Prostate gland (tissue), 2 donors: Measurements from ENCODE around the gene ZDBF2.

Experiments
- POLR2A ChIP-seq: fragments of 450-650 bp; IDR thresholded peaks from one replicate; pipeline ENCODE4 v1.6.1; 2016; ENCODE audit warnings: antibody characterized with exemption, mild to moderate bottlenecking
- POLR2AphosphoS5 ChIP-seq: sonication (generic); formaldehyde crosslinking; IDR thresholded peaks from one replicate; pipeline ENCODE4 v1.6.1; 2017; ENCODE audit warnings: antibody characterized with exemption
- TF ChIP-seq, protein P1 (sequence below), 4 experiments: fragments of 200-600 bp in 2 of 4; fragments of 450-650 bp in 2 of 4; sonication (generic) in 2 of 4; IDR thresholded peaks; 1 replicate in 3 of 4; 2 replicates in 1 of 4; pipeline ENCODE4 v1.5.1; 2016 to 2019; ENCODE audit warnings: antibody characterized with exemption in 4 of 4, mild to moderate bottlenecking in 2 of 4, moderate library complexity in 2 of 4

DNA sequence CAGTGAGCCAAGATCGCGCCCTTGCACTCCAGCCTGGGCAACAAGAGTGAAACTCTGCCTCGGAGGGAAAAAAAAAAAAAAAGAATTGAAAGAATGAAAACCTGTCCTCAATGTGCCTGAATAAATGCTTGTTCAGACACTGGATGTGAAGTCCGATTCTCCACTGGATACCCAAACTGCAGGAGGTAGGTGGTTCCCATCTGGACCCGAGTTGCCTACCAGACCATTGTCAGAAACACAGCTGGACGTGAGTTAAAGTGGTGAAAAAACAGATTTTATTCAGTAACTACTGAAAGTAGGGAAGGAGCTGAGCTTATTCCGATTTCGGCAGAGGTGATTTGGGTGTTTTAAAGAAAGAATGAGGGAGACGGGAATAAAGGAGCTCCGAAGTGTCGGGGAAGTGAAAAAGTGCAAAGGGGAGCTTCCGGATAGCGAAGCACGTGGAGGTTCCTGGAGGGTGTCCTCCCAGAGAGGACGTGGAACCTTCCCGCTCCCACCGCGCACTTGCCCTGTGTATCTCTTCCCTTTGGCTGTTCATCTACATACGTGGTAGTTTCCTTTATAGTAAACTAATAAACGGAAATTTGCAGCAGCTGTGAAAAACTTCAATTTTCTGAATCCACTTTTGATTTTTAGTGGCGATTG is 10.4 kb upstream of the ZDBF2 start:
- TF ChIP-seq, protein P1, sequence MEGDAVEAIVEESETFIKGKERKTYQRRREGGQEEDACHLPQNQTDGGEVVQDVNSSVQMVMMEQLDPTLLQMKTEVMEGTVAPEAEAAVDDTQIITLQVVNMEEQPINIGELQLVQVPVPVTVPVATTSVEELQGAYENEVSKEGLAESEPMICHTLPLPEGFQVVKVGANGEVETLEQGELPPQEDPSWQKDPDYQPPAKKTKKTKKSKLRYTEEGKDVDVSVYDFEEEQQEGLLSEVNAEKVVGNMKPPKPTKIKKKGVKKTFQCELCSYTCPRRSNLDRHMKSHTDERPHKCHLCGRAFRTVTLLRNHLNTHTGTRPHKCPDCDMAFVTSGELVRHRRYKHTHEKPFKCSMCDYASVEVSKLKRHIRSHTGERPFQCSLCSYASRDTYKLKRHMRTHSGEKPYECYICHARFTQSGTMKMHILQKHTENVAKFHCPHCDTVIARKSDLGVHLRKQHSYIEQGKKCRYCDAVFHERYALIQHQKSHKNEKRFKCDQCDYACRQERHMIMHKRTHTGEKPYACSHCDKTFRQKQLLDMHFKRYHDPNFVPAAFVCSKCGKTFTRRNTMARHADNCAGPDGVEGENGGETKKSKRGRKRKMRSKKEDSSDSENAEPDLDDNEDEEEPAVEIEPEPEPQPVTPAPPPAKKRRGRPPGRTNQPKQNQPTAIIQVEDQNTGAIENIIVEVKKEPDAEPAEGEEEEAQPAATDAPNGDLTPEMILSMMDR (IDR thresholded peaks at IDR 0.05): no peak
- TF ChIP-seq POLR2AphosphoS5 (no peak), POLR2A (no peak)
